LHCN-M2 (cell line): ENCODE results near the gene GALNT9. TPM values are rescaled to one million over a fixed set of nuclear protein-coding genes. Genes with fewer than 3 reads are reported as not detected.

ENCODE experiments used
- DNase-seq: peaks from one replicate; pipeline ENCODE4 v3.0.0-alpha.2; 2012; ENCODE audit warnings: low read depth
- total RNA-seq: library from RNA; depleted of rRNA; stranded (reverse); fragments of >200 nt; gene quantifications from 2 replicates; pipeline ENCODE4 v1.2.3, GENCODE V29; 2014

GALNT9 gene
- total RNA-seq, 1 experiment from 2014 or later = 0.63 TPM

GRCh38 chr12:132171968-132172521, 157.3 kb downstream of the GALNT9 start:
- DNase-seq = no peak

GRCh38 chr12:132171293-132171967, 158.0 kb downstream of the GALNT9 start:
- no peak for DNase-seq

- DNase-seq = no peak
Measured at GRCh38 chr12:132170637-132171292, 158.6 kb downstream of the GALNT9 start.

- DNase-seq = no peak
Measured at GRCh38 chr12:132170094-132170636, 159.2 kb downstream of the GALNT9 start.

GRCh38 chr12:132169376-132169775, 160.0 kb downstream of the GALNT9 start:
- no peak for DNase-seq

- no peak for DNase-seq
Measured at GRCh38 chr12:132168311-132169031, 160.9 kb downstream of the GALNT9 start.

GRCh38 chr12:132167611-132168310, 161.6 kb downstream of the GALNT9 start:
- DNase-seq = no peak

GRCh38 chr12:132166801-132167591, 162.4 kb downstream of the GALNT9 start:
- DNase-seq = no peak

- DNase-seq = no peak
Measured at GRCh38 chr12:132166093-132166492, 163.3 kb downstream of the GALNT9 start.

- DNase-seq = no peak
Measured at GRCh38 chr12:132165584-132165983, 163.8 kb downstream of the GALNT9 start.

GRCh38 chr12:132164426-132164825, 165.0 kb downstream of the GALNT9 start:
- no peak for DNase-seq

GRCh38 chr12:132163911-132164288, 165.5 kb downstream of the GALNT9 start:
- no peak for DNase-seq

- no peak for DNase-seq
Measured at GRCh38 chr12:132163041-132163910, 166.1 kb downstream of the GALNT9 start.

GRCh38 chr12:132162508-132163031, 166.8 kb downstream of the GALNT9 start:
- DNase-seq = peak; percentile 87

GRCh38 chr12:132161796-132162507, 167.4 kb downstream of the GALNT9 start:
- no peak for DNase-seq

GRCh38 chr12:132161036-132161781, 168.2 kb downstream of the GALNT9 start:
- no peak for DNase-seq

GRCh38 chr12:132160601-132161035, 168.8 kb downstream of the GALNT9 start:
- DNase-seq = no peak

- DNase-seq = no peak
Measured at GRCh38 chr12:132160016-132160415, 169.4 kb downstream of the GALNT9 start.
